PC-3 (cell line): ENCODE results near the gene VANGL2. TPM values are rescaled to one million over a fixed set of nuclear protein-coding genes. Genes with fewer than 3 reads are reported as not detected.
A peak's percentile ranks its signal among the peaks of the same experiment; 100 is the strongest.

Experiments
- ATAC-seq: fragments of 200-7000 bp; cut with Tn5 transposase; 2 replicates; pipeline ENCODE4 v1.9.1; 2020; ENCODE audit warnings: mild to moderate bottlenecking, moderate library complexity
- BruUV-seq: library from RNA; stranded (reverse); fragments of 400-500 nt; replicated peaks from 2 replicates; lab custom pipeline; 2021; lab: Mats Ljungman, UMichigan
- CTCF ChIA-PET: fragments of 300-600 bp; sonication (Branson Sonifier 250); formaldehyde crosslinking; loops from one replicate; lab custom pipeline; 2022; ENCODE audit warnings: antibody characterized with exemption; lab: Charles Lee
- POLR2A ChIA-PET: fragments of 300-600 bp; sonication (Branson Sonifier 250); formaldehyde crosslinking; loops from one replicate; lab custom pipeline; 2022; ENCODE audit warnings: antibody characterized with exemption; ENCODE audit not compliant: unreplicated experiment; lab: Charles Lee
- DNase-seq: peaks from one replicate; pipeline ENCODE4 v3.0.0-alpha.2; 2015
- H2AFZ ChIP-seq: fragments of 300-600 bp; sonication (generic); 2 replicates; pipeline ENCODE4 v1.6.0; 2016; ENCODE audit warnings: antibody characterized with exemption, low read length
- H3F3A ChIP-seq: fragments of 300-600 bp; sonication (generic); one replicate; pipeline ENCODE4 v1.6.0; 2017; ENCODE audit warnings: antibody characterized with exemption, low read length, control low read depth, mild to moderate bottlenecking; ENCODE audit not compliant: unreplicated experiment
- H3K27ac ChIP-seq: fragments of 300-600 bp; sonication (generic); 2 replicates; pipeline ENCODE4 v1.5.1; 2016; ENCODE audit warnings: mild to moderate bottlenecking, low read length
- H3K27me3 ChIP-seq: fragments of 300-600 bp; sonication (generic); 2 replicates; pipeline ENCODE4 v1.6.1; 2016; ENCODE audit warnings: low read length, mixed read lengths
- H3K36me3 ChIP-seq: fragments of 300-600 bp; sonication (generic); 2 replicates; pipeline ENCODE4 v1.6.1; 2016; ENCODE audit warnings: low read depth, mixed run types, low read length, mixed read lengths
- H3K4me1 ChIP-seq: fragments of 300-600 bp; sonication (generic); 2 replicates; pipeline ENCODE4 v1.5.1; 2016; ENCODE audit warnings: low read length; ENCODE audit not compliant: insufficient read depth
- H3K4me2 ChIP-seq: fragments of 300-600 bp; sonication (generic); 2 replicates; pipeline ENCODE4 v1.6.0; 2016; ENCODE audit warnings: low read length
- H3K4me3 ChIP-seq: fragments of 300-600 bp; sonication (generic); 2 replicates; pipeline ENCODE4 v1.5.1; 2016; ENCODE audit warnings: mild to moderate bottlenecking, low read length, mixed read lengths
- H3K79me2 ChIP-seq: fragments of 300-600 bp; sonication (generic); 2 replicates; pipeline ENCODE4 v1.6.1; 2017; ENCODE audit warnings: low read length, mixed read lengths
- H3K9ac ChIP-seq: fragments of 300-600 bp; sonication (generic); 2 replicates; pipeline ENCODE4 v1.6.0; 2016; ENCODE audit warnings: mild to moderate bottlenecking, low read length
- H3K9me2 ChIP-seq: fragments of 300-600 bp; sonication (generic); replicated peaks from 2 replicates; pipeline ENCODE4 v1.6.1; 2016; ENCODE audit warnings: mixed run types, low read length, mixed read lengths
- H3K9me3 ChIP-seq: fragments of 300-600 bp; sonication (generic); 2 replicates; pipeline ENCODE4 v1.6.1; 2016; ENCODE audit warnings: low read length, mixed read lengths
- H4K20me1 ChIP-seq: fragments of 300-600 bp; sonication (generic); 2 replicates; pipeline ENCODE4 v1.6.1; 2016; ENCODE audit warnings: low read length, mixed read lengths
- EZH2 ChIP-seq: fragments of 300-600 bp; sonication (generic); IDR thresholded peaks from one replicate; pipeline ENCODE4 v1.6.1; 2017; ENCODE audit warnings: antibody characterized with exemption, mild to moderate bottlenecking, low read length; ENCODE audit not compliant: unreplicated experiment
- EZH2phosphoT487 ChIP-seq: fragments of 300-600 bp; sonication (generic); IDR thresholded peaks from 2 replicates; pipeline ENCODE4 v1.6.1; 2018; ENCODE audit warnings: mild to moderate bottlenecking, antibody characterized with exemption, low read length, borderline replicate concordance
- intact Hi-C: fragments of 100-400 bp; cut with micrococcal nuclease; formaldehyde crosslinking; loops from 2 replicates; pipeline ENCODE4 v1.9.0; 2023
- total RNA-seq: library from RNA; depleted of rRNA; stranded (reverse); fragments of >200 nt; gene quantifications from 2 replicates; pipeline ENCODE4 v1.2.3, GENCODE V29; 2014
- TF ChIP-seq, protein P1 (sequence below): fragments of 300-600 bp; sonication (generic); conservative IDR thresholded peaks from 2 replicates; pipeline ENCODE4 v1.5.1; 2017; ENCODE audit warnings: antibody characterized with exemption, low read depth, mild to moderate bottlenecking, low read length

The VANGL2 gene
- total RNA-seq, 1 experiment from 2014 or later: 0.44 TPM

DNA sequence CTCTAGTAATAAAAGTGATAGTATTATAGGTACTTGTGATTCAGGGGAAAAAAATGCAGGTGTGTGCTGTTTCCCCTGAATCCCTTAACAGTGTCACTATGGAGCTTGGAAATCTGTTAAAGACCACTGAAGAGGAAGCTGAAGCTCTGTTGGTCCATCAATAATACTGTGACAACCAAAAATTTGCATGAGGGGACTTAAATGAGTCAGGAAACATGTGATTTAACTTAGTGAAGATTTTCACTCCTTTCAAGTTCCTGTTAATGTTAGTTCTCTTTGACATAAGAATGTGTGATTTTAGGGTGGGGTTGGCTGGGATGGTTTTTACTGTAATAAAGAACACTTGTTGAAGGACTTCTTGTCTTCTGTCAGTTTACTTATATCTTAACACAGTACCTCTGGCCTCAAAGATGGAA is 32.0 kb downstream of the VANGL2 start:
- ATAC-seq: no peak
- Histone ChIP-seq H3K4me3 (no peak overlapping the region), H3K79me2 (no peaks in the 10 kb centered on the region), H3K27me3 (peaks cover 48% of the 10 kb centered on the region), H3K9me2 (no peaks in the 10 kb centered on the region), H2AFZ (no peak overlapping the region), H3K9me3 (no peaks in the 10 kb centered on the region), H3K9ac (no peak overlapping the region), H3K27ac (no peak overlapping the region), H3K4me1 (peaks cover 4% of the 10 kb centered on the region), H3K36me3 (no peaks in the 10 kb centered on the region), H4K20me1 (no peaks in the 10 kb centered on the region), H3K4me2 (no peak overlapping the region), H3F3A (no peaks in the 10 kb centered on the region)
- CTCF ChIA-PET: interaction anchor here (0.5 kb wide), 1 partner anchor 33 kb away, joined by 3 read pairs; no protein-coding TSS in a partner anchor
- POLR2A ChIA-PET: no interaction called here
- TF ChIP-seq, protein P1, sequence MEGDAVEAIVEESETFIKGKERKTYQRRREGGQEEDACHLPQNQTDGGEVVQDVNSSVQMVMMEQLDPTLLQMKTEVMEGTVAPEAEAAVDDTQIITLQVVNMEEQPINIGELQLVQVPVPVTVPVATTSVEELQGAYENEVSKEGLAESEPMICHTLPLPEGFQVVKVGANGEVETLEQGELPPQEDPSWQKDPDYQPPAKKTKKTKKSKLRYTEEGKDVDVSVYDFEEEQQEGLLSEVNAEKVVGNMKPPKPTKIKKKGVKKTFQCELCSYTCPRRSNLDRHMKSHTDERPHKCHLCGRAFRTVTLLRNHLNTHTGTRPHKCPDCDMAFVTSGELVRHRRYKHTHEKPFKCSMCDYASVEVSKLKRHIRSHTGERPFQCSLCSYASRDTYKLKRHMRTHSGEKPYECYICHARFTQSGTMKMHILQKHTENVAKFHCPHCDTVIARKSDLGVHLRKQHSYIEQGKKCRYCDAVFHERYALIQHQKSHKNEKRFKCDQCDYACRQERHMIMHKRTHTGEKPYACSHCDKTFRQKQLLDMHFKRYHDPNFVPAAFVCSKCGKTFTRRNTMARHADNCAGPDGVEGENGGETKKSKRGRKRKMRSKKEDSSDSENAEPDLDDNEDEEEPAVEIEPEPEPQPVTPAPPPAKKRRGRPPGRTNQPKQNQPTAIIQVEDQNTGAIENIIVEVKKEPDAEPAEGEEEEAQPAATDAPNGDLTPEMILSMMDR: no peak
- no peak for TF ChIP-seq EZH2phosphoT487
- no peak for TF ChIP-seq EZH2
- DNase-seq: peak; percentile 42
- intact Hi-C loops: no loop called here
- no TSS peak for BruUV-seq

DNA sequence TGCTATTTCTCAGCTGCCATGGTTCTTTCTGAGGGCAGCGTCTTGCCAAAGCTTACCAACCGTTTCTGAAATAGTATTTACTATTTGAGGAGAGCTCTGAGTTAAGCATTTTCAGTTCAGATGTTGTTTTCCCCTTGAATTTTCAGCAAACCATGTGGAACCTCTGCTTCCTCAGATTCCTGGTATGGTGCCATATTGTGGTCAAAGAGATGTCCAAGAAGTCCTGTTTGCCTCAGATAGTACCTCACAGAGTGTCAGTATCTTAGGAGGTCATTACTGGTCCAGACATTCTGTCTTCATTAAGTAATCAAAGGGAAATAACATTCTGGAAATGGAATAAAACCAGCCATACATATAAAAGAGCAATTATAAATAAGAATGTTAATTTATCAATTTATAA is 36.6 kb downstream of the VANGL2 start:
- no peaks in the 10 kb centered on the region for H3F3A ChIP-seq
- no peak overlapping the region for H3K9ac ChIP-seq
- BruUV-seq: no TSS peak
- H3K36me3 ChIP-seq: no peaks in the 10 kb centered on the region
- H3K27ac ChIP-seq: no peak overlapping the region
- intact Hi-C loops: no loop called here
- no peak for DNase-seq
- ChIA-PET CTCF (no interaction called here), POLR2A (no interaction called here)
- no peaks in the 10 kb centered on the region for H4K20me1 ChIP-seq
- no peak overlapping the region for H2AFZ ChIP-seq
- H3K4me1 ChIP-seq: peaks cover 4% of the 10 kb centered on the region
- H3K79me2 ChIP-seq: no peaks in the 10 kb centered on the region
- H3K4me2 ChIP-seq: no peak overlapping the region
- no peak for ATAC-seq
- TF ChIP-seq EZH2phosphoT487 (no peak), EZH2 (no peak)
- TF ChIP-seq, protein P1: no peak
- no peaks in the 10 kb centered on the region for H3K9me3 ChIP-seq
- peaks cover 67% of the 10 kb centered on the region for H3K27me3 ChIP-seq
- H3K9me2 ChIP-seq: no peaks in the 10 kb centered on the region
- H3K4me3 ChIP-seq: no peak overlapping the region

DNA sequence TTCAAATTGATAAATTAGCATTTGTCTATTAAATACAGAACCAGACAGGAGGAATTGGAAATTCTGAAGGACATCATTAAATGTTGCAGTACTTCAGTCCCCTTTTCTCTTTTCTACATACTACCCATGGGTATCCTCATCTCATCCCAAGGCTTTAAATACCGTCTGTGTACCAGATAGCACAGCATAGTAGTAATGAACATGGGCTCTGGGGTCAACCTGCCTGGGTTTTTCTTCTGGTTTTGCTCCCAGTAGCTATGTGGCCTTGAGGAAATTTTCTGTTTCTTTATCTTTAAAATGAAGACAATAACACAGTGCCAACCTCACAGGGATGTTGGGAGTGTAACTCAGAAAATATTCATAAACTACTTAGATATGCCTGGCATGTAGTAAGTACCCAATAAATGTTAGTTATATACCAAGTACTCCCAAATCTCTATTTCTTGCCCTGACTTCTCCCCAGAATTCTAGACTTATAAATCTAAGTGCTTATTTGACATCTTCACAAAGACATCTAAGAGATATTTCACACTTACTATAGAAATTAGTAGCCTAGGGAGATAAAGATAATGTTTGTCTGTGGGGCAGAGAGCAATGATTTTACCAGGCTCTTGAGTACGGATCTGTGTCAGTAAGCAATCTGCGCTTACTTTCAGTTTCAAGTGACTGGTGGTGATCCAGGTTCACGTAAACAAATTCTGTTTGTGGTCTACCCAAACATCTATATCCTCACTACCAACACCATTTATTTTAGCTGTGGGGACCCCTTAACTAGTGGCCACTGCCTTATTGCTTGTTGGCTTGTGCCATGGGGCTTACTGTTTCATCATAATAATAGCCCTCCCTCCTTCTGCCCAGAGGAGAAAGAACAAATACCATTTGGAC is 37.3 kb downstream of the VANGL2 start:
- no peak for ATAC-seq
- no peaks in the 10 kb centered on the region for H3K9me3 ChIP-seq

More for the DNA sequence above, 37.3 kb downstream of the VANGL2 start:
- BruUV-seq: no TSS peak
- Histone ChIP-seq H3K9ac (no peak overlapping the region), H3K9me2 (no peaks in the 10 kb centered on the region), H4K20me1 (no peaks in the 10 kb centered on the region), H3K4me3 (peak overlapping the region; percentile 17; the same call in 1 of the 2 replicates), H3K27ac (no peak overlapping the region), H3K27me3 (peaks cover 67% of the 10 kb centered on the region), H3K36me3 (no peaks in the 10 kb centered on the region), H3F3A (no peaks in the 10 kb centered on the region), H3K4me2 (peak overlapping the region; percentile 52), H3K4me1 (no peaks in the 10 kb centered on the region), H3K79me2 (no peaks in the 10 kb centered on the region), H2AFZ (no peak overlapping the region; the same call in 1 of the 2 replicates)
- no peak for DNase-seq
- TF ChIP-seq, protein P1: no peak
- TF ChIP-seq EZH2phosphoT487: no peak
- no peak for TF ChIP-seq EZH2
- intact Hi-C loops: no loop called here
- CTCF ChIA-PET: no interaction called here
- POLR2A ChIA-PET: no interaction called here
